CD4-positive, alpha-beta T cell (primary cell): ENCODE results near the gene MLLT3. TPM values are rescaled to one million over a fixed set of nuclear protein-coding genes. Genes with fewer than 3 reads are reported as not detected.

Experiments
- ATAC-seq: fragments of 200-7000 bp; cut with Tn5 transposase; one replicate; pipeline ENCODE4 v1.10.0; 2022; ENCODE audit warnings: mild to moderate bottlenecking; ENCODE audit not compliant: poor library complexity
- CTCF ChIA-PET: fragments of 350-600 bp; sonication (Branson Sonifier 250); formaldehyde crosslinking; loops from one replicate; lab custom pipeline; 2021; ENCODE audit warnings: antibody characterized with exemption, inconsistent platforms; lab: Charles Lee
- POLR2A ChIA-PET: fragments of 350-600 bp; sonication (Branson Sonifier 250); formaldehyde crosslinking; loops from one replicate; lab custom pipeline; 2021; ENCODE audit warnings: antibody characterized with exemption, inconsistent platforms; lab: Charles Lee
- DNase-seq, 14 experiments: peaks; one replicate each; pipeline ENCODE4 v3.0.0-alpha.2; 2013 to 2020; ENCODE audit warnings: mixed read lengths in 2 of 14
- H3K27ac ChIP-seq, 2 donors: one replicate each; pipeline versions ENCODE4 v1.5.1 to v1.7.0; 2013; ENCODE audit warnings: low read length in 2 of 2, low read depth in 1 of 2, mild to moderate bottlenecking in 1 of 2
- H3K27me3 ChIP-seq, 2 experiments: 1 replicate in 1 of 2; 2 replicates in 1 of 2; pipeline versions ENCODE4 v1.6.1 to v1.7.0; 2013; ENCODE audit warnings: low read length in 2 of 2, control low read depth in 1 of 2, mild to moderate bottlenecking in 1 of 2, moderate library complexity in 1 of 2; ENCODE audit not compliant: insufficient read depth in 2 of 2, control insufficient read depth in 1 of 2
- H3K36me3 ChIP-seq: one replicate; pipeline ENCODE4 v1.6.1; 2013; ENCODE audit warnings: low read length, control low read depth; ENCODE audit not compliant: insufficient read depth
- H3K4me1 ChIP-seq: one replicate; pipeline ENCODE4 v1.6.1; 2013; ENCODE audit warnings: low read length, control low read depth; ENCODE audit not compliant: insufficient read depth
- H3K4me3 ChIP-seq: one replicate; pipeline ENCODE4 v1.5.1; 2013; ENCODE audit warnings: mild to moderate bottlenecking, low read length, moderate library complexity
- H3K9me3 ChIP-seq, 2 experiments: 1 replicate in 1 of 2; 2 replicates in 1 of 2; pipeline versions ENCODE4 v1.6.1 to v1.7.0; 2013; ENCODE audit warnings: low read length in 2 of 2, mild to moderate bottlenecking in 2 of 2, control low read depth in 1 of 2, moderate library complexity in 1 of 2; ENCODE audit not compliant: control insufficient read depth in 1 of 2, insufficient read depth in 1 of 2
- H3K27ac Mint-ChIP-seq: one replicate; pipeline ENCODE4 v1.8.0; 2020; ENCODE audit warnings: mixed read lengths
- H3K27me3 Mint-ChIP-seq: one replicate; pipeline ENCODE4 v1.8.0; 2021; ENCODE audit warnings: mixed read lengths
- H3K36me3 Mint-ChIP-seq: one replicate; pipeline ENCODE4 v1.8.0; 2021; ENCODE audit warnings: low read depth, mixed read lengths
- H3K4me1 Mint-ChIP-seq: one replicate; pipeline ENCODE4 v1.8.0; 2021; ENCODE audit warnings: low read depth, mixed read lengths
- H3K4me3 Mint-ChIP-seq: one replicate; pipeline ENCODE4 v1.8.0; 2020; ENCODE audit warnings: mild to moderate bottlenecking, mixed read lengths
- H3K9me3 Mint-ChIP-seq: one replicate; pipeline ENCODE4 v1.8.0; 2020; ENCODE audit warnings: mixed read lengths
- CTCF ChIP-seq: fragments of 200-600 bp; IDR thresholded peaks from one replicate; pipeline ENCODE4 v1.8.0; 2022; ENCODE audit warnings: antibody characterized with exemption, mild to moderate bottlenecking
- intact Hi-C, 2 experiments: fragments of 100-400 bp; cut with DNase I in 1 of 2; cut with micrococcal nuclease in 1 of 2; formaldehyde crosslinking; loops; one replicate each; pipeline versions ENCODE4 v1.15.1 to v1.9.0; 2023 to 2025; cut with DNase I, micrococcal nuclease
- total RNA-seq, 174 experiments: library from RNA in 2 of 174; stranded (reverse) in 2 of 174; gene quantifications; one replicate each; pipeline ENCODE4 v1.2.3 and lab custom pipeline; 2021 to 2026

MLLT3 gene
- total RNA-seq, 2 experiments from 2014 or later = 59.2 to 60.6 TPM

- Histone ChIP-seq H3K4me1 (no peaks in the 10 kb centered on the region), H3K27me3 (no peaks in the 10 kb centered on the region), H3K36me3 (no peaks in the 10 kb centered on the region), H3K27ac (no peak overlapping the region), H3K9me3 (no peaks in the 10 kb centered on the region), H3K4me3 (no peak overlapping the region)
- Mint-ChIP-seq H3K4me1 (peaks cover 88% of the 10 kb centered on the region), H3K4me3 (no peak overlapping the region), H3K27ac (no peak overlapping the region), H3K27me3 (no peaks in the 10 kb centered on the region), H3K9me3 (no peaks in the 10 kb centered on the region), H3K36me3 (peaks cover 42% of the 10 kb centered on the region)
- ChIA-PET CTCF (no interaction called here), POLR2A (interaction anchor here (0.8 to 1.0 kb wide), 2 partner anchors 49 to 509 kb away, joined by 4 read pairs; partner anchors contain the start of gene MLLT3)
- no peak for ATAC-seq
- no peak for TF ChIP-seq CTCF
- DNase-seq = no peak
- intact Hi-C loops = loop anchor here in 1 of 2 experiments (2.0 kb wide), 1 partner anchor 20 kb away; no protein-coding TSS in a partner anchor
Measured at GRCh38 chr9:20573023-20573422, 49.3 kb downstream of the MLLT3 start.

DNA sequence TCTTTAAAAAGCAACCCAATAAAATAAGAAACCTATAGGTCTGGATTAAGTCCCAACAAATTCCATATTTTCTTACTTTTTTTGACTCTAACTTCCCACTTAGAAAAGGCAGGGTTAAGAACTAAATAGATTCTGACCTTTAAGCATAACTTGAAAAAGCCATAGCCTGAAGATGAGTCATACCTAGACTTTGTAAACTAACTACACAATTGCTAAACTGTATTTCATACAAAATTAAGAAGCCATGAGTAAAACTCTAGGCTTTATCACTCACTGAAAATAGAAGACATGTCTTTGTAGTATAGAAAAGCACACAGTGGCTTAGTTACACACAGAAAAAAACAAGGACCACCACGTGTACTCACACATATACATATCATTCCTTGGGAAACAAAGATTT, 51.5 kb downstream of the MLLT3 start:
- Histone ChIP-seq H3K36me3 (no peaks in the 10 kb centered on the region), H3K27me3 (no peaks in the 10 kb centered on the region), H3K4me3 (no peak overlapping the region), H3K9me3 (no peaks in the 10 kb centered on the region), H3K4me1 (no peaks in the 10 kb centered on the region), H3K27ac (no peak overlapping the region)
- DNase-seq = no peak
- ChIA-PET POLR2A (no interaction called here), CTCF (interaction anchor here (1.7 kb wide), 1 partner anchor 11 kb away, joined by 7 read pairs; no protein-coding TSS in a partner anchor)
- peaks cover 85% of the 10 kb centered on the region for H3K4me1 Mint-ChIP-seq
- TF ChIP-seq CTCF = no peak
- H3K27me3 Mint-ChIP-seq = no peaks in the 10 kb centered on the region
- no peak for ATAC-seq
- H3K4me3 Mint-ChIP-seq = no peak overlapping the region
- H3K36me3 Mint-ChIP-seq = peaks cover 21% of the 10 kb centered on the region
- intact Hi-C loops = no loop called here
- H3K27ac Mint-ChIP-seq = no peak overlapping the region
- no peaks in the 10 kb centered on the region for H3K9me3 Mint-ChIP-seq

DNA sequence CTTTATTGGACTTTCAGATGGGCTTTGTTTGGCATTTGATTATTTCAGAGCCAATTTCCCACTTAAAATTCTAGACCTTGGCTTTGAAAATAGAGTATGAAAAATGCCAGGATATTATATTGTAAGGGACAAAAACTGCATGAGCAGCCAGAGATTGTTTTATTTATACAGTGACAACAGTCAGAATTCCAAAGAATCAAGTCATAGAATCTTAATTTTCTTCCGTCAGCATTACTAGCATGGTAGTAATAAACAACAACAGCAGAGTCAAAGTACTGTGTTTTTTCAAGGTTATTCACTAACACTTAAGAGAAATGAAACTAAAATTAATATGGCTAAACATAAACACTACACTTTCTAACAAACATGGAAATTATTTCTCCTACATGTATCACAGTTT, 52.2 kb downstream of the MLLT3 start:
- no peak overlapping the region for H3K4me3 ChIP-seq
- Mint-ChIP-seq H3K27ac (no peak overlapping the region), H3K27me3 (no peaks in the 10 kb centered on the region), H3K36me3 (peaks cover 15% of the 10 kb centered on the region), H3K4me1 (peaks cover 89% of the 10 kb centered on the region), H3K4me3 (no peak overlapping the region), H3K9me3 (no peaks in the 10 kb centered on the region)
- no peak overlapping the region for H3K27ac ChIP-seq
- CTCF ChIA-PET = interaction anchor here (1.7 kb wide), 1 partner anchor 11 kb away, joined by 7 read pairs; no protein-coding TSS in a partner anchor
- intact Hi-C loops = no loop called here
- no peak for DNase-seq
- H3K36me3 ChIP-seq = no peaks in the 10 kb centered on the region
- no peaks in the 10 kb centered on the region for H3K9me3 ChIP-seq
- ATAC-seq = no peak
- no peaks in the 10 kb centered on the region for H3K4me1 ChIP-seq
- TF ChIP-seq CTCF = no peak
- no peaks in the 10 kb centered on the region for H3K27me3 ChIP-seq
- POLR2A ChIA-PET = no interaction called here
